Right atrium auricular region (tissue), 2 donors: ENCODE measurements around the gene GMDS. TPM values are rescaled to one million over a fixed set of nuclear protein-coding genes. Genes with fewer than 3 reads are reported as not detected.

Experiments
- DNase-seq: peaks from one replicate; pipeline ENCODE4 v3.0.0-alpha.2; 2019; ENCODE audit warnings: low spot score
- H3K27ac ChIP-seq, 2 donors: fragments of 200-600 bp; sonication (generic); 1 replicate in 1 of 2; 2 replicates in 1 of 2; pipeline ENCODE4 v1.5.1; 2016 to 2019
- H3K27me3 ChIP-seq, 2 donors: fragments of 200-600 bp; sonication (generic); one replicate each; pipeline versions ENCODE4 v1.5.1 to v1.6.0; 2017 to 2019
- H3K36me3 ChIP-seq: fragments of 200-600 bp; sonication (generic); one replicate; pipeline ENCODE4 v1.5.1; 2016
- H3K4me1 ChIP-seq, 2 donors: fragments of 200-600 bp; sonication (generic); one replicate each; pipeline versions ENCODE4 v1.5.1 to v1.6.0; 2017 to 2019
- H3K4me3 ChIP-seq, 2 donors: fragments of 200-600 bp; sonication (generic); 1 replicate in 1 of 2; 2 replicates in 1 of 2; pipeline ENCODE4 v1.5.1; 2017 to 2019; ENCODE audit warnings: mild to moderate bottlenecking in 1 of 2, moderate library complexity in 1 of 2
- H3K9me3 ChIP-seq, 2 donors: fragments of 200-600 bp; sonication (generic); one replicate each; pipeline ENCODE4 v1.5.1; 2019
- CTCF ChIP-seq, 2 donors: fragments of 200-600 bp; sonication (generic); IDR thresholded peaks; one replicate each; pipeline ENCODE4 v1.5.1; 2019; ENCODE audit warnings: antibody characterized with exemption in 2 of 2
- total RNA-seq, 2 donors: library from RNA; depleted of rRNA; stranded (reverse); fragments of >200 nt; gene quantifications; one replicate each; pipeline ENCODE4 v1.1.0, GENCODE V29; 2016

The GMDS gene
- total RNA-seq, 2 donors from 2014 or later, result 11.1 to 11.8 TPM

- H3K36me3 ChIP-seq, result no peaks in the 10 kb centered on the region
- no peak for DNase-seq
- H3K27ac ChIP-seq, result no peak overlapping the region
- no peak for TF ChIP-seq CTCF (IDR thresholded peaks at IDR 0.05)
- H3K4me3 ChIP-seq, result no peak overlapping the region
- H3K27me3 ChIP-seq, result no peaks in the 10 kb centered on the region
- peaks cover 0 to 16% of the 10 kb centered on the region in 2 donors for H3K4me1 ChIP-seq
- H3K9me3 ChIP-seq, result no peaks in the 10 kb centered on the region
These were observed 376.7 kb downstream of the GMDS start for GRCh38 chr6:1868561-1869261.

- peaks cover 0 to 5% of the 10 kb centered on the region in 2 donors for H3K4me1 ChIP-seq
- DNase-seq, result no peak
- H3K4me3 ChIP-seq, result no peak overlapping the region
- no peaks in the 10 kb centered on the region for H3K36me3 ChIP-seq
- TF ChIP-seq CTCF (IDR thresholded peaks at IDR 0.05), result no peak
- no peak overlapping the region for H3K27ac ChIP-seq
- H3K27me3 ChIP-seq, result no peaks in the 10 kb centered on the region
- H3K9me3 ChIP-seq, result no peaks in the 10 kb centered on the region
These were observed 378.2 kb downstream of the GMDS start for GRCh38 chr6:1867197-1867596.

GRCh38 chr6:1865585-1865984 is 379.8 kb downstream of the GMDS start:
- Histone ChIP-seq H3K9me3 (no peaks in the 10 kb centered on the region), H3K4me3 (no peak overlapping the region), H3K27ac (no peak overlapping the region), H3K4me1 (no peaks in the 10 kb centered on the region), H3K36me3 (no peaks in the 10 kb centered on the region), H3K27me3 (no peaks in the 10 kb centered on the region)
- TF ChIP-seq CTCF (IDR thresholded peaks at IDR 0.05), result no peak
- DNase-seq, result no peak

GRCh38 chr6:1864496-1864895 is 380.9 kb downstream of the GMDS start:
- H3K36me3 ChIP-seq, result no peaks in the 10 kb centered on the region

GRCh38 chr6:1862411-1862810 is 383.0 kb downstream of the GMDS start:
- Histone ChIP-seq H3K36me3 (no peaks in the 10 kb centered on the region), H3K27me3 (no peaks in the 10 kb centered on the region), H3K4me1 (no peaks in the 10 kb centered on the region), H3K27ac (no peak overlapping the region), H3K9me3 (no peaks in the 10 kb centered on the region), H3K4me3 (no peak overlapping the region)
- DNase-seq, result no peak
- TF ChIP-seq CTCF (IDR thresholded peaks at IDR 0.05), result no peak

More at GRCh38 chr6:1864496-1864895, 380.9 kb downstream of the GMDS start:
- no peaks in the 10 kb centered on the region for H3K27me3 ChIP-seq
- H3K9me3 ChIP-seq, result no peaks in the 10 kb centered on the region
- DNase-seq, result no peak
- H3K4me3 ChIP-seq, result no peak overlapping the region
- no peaks in the 10 kb centered on the region for H3K4me1 ChIP-seq
- no peak for TF ChIP-seq CTCF (IDR thresholded peaks at IDR 0.05)
- H3K27ac ChIP-seq, result no peak overlapping the region
